Stomach (tissue), 4 donors: ENCODE data around the gene TUBAL3.

Experiments
- CTCF ChIP-seq, 7 experiments: fragments of 450-650 bp in 4 of 7; fragments of 200-600 bp in 3 of 7; sonication (generic) in 3 of 7; IDR thresholded peaks; one replicate each; pipeline ENCODE4 v1.5.1; 2016 to 2019; ENCODE audit warnings: antibody characterized with exemption in 7 of 7, control low read depth in 2 of 7, mild to moderate bottlenecking in 1 of 7
- POLR2A ChIP-seq, 4 donors: fragments of 450-650 bp; IDR thresholded peaks; one replicate each; pipeline ENCODE4 v1.6.1; 2016; ENCODE audit warnings: antibody characterized with exemption in 4 of 4, control low read depth in 2 of 4, mild to moderate bottlenecking in 1 of 4, moderate library complexity in 1 of 4

- TF ChIP-seq CTCF (IDR thresholded peaks at IDR 0.05), result no peak
- TF ChIP-seq POLR2A (IDR thresholded peaks at IDR 0.05), result no peak
These were observed 23.5 kb upstream of the TUBAL3 start for GRCh38 chr10:5428133-5428532.
